PC-9 (cell line): ENCODE results near the gene RBM3. TPM values are rescaled to one million over a fixed set of nuclear protein-coding genes. Genes with fewer than 3 reads are reported as not detected.

Experiments used
- BruUV-seq: library from RNA; stranded (reverse); fragments of 400-500 nt; replicated peaks from 2 replicates; lab custom pipeline; 2021; lab: Mats Ljungman, UMichigan
- CTCF ChIA-PET: fragments of 300-600 bp; sonication (Branson Sonifier 250); formaldehyde crosslinking; loops from one replicate; lab custom pipeline; 2022; ENCODE audit warnings: antibody characterized with exemption; lab: Charles Lee
- POLR2A ChIA-PET: fragments of 300-600 bp; sonication (Branson Sonifier 250); formaldehyde crosslinking; loops from one replicate; lab custom pipeline; 2022; ENCODE audit warnings: antibody characterized with exemption; ENCODE audit not compliant: unreplicated experiment; lab: Charles Lee
- DNase-seq, 2 experiments: peaks; one replicate each; pipeline versions ENCODE4 v3.0.0 to v3.0.0-alpha.2; 2015 to 2022; ENCODE audit warnings: mixed read lengths in 1 of 2
- H2AFZ ChIP-seq: fragments of 200-600 bp; sonication (generic); 2 replicates; pipeline ENCODE4 v1.8.1; 2017; ENCODE audit warnings: antibody characterized with exemption
- H3F3A ChIP-seq: fragments of 200-600 bp; sonication (generic); 2 replicates; pipeline ENCODE4 v1.8.1; 2017; ENCODE audit warnings: antibody characterized with exemption, mild to moderate bottlenecking, low read depth; ENCODE audit not compliant: insufficient read depth
- H3K27ac ChIP-seq: fragments of 200-600 bp; sonication (generic); 2 replicates; pipeline ENCODE4 v1.6.1; 2016; ENCODE audit warnings: mixed run types
- H3K27me3 ChIP-seq: fragments of 200-600 bp; sonication (generic); 2 replicates; pipeline ENCODE4 v1.6.1; 2016; ENCODE audit warnings: low read depth, mixed run types; ENCODE audit not compliant: insufficient read depth
- H3K36me3 ChIP-seq: fragments of 200-600 bp; sonication (generic); 2 replicates; pipeline ENCODE4 v1.6.1; 2016; ENCODE audit warnings: low read depth, mixed run types
- H3K4me1 ChIP-seq: fragments of 200-600 bp; sonication (generic); replicated peaks from 2 replicates; pipeline ENCODE4 v1.6.1; 2016; ENCODE audit warnings: mixed run types; ENCODE audit not compliant: insufficient read depth
- H3K4me2 ChIP-seq: fragments of 200-600 bp; sonication (generic); 2 replicates; pipeline ENCODE4 v1.6.1; 2017; ENCODE audit warnings: mixed run types
- H3K4me3 ChIP-seq: fragments of 200-600 bp; sonication (generic); 2 replicates; pipeline ENCODE4 v1.6.1; 2016; ENCODE audit warnings: mixed run types
- H3K79me2 ChIP-seq: fragments of 200-600 bp; sonication (generic); 2 replicates; pipeline ENCODE4 v1.6.1; 2017; ENCODE audit warnings: low read depth, mixed run types
- H3K9me2 ChIP-seq: fragments of 200-600 bp; sonication (generic); 2 replicates; pipeline ENCODE4 v1.8.1; 2017; ENCODE audit warnings: mild to moderate bottlenecking; ENCODE audit not compliant: insufficient read depth
- H3K9me3 ChIP-seq: fragments of 200-600 bp; sonication (generic); 2 replicates; pipeline ENCODE4 v1.8.1; 2016; ENCODE audit warnings: low read depth; ENCODE audit not compliant: insufficient read depth
- H4K20me1 ChIP-seq: fragments of 200-600 bp; sonication (generic); 2 replicates; pipeline ENCODE4 v1.8.1; 2017; ENCODE audit not compliant: insufficient read depth
- EZH2 ChIP-seq: fragments of 200-600 bp; sonication (generic); IDR thresholded peaks from 2 replicates; pipeline ENCODE4 v1.8.0; 2017; ENCODE audit warnings: antibody characterized with exemption, low read depth
- intact Hi-C: fragments of 100-400 bp; cut with micrococcal nuclease; formaldehyde crosslinking; loops from one replicate; pipeline ENCODE4 v1.10.0; 2022; ENCODE audit not compliant: unreplicated experiment
- total RNA-seq: library from RNA; stranded (reverse); gene quantifications from 2 replicates; pipeline ENCODE4 v1.2.3, GENCODE V29; 2021
- TF ChIP-seq, protein P1 (sequence below): fragments of 200-600 bp; sonication (generic); conservative IDR thresholded peaks from 2 replicates; pipeline ENCODE4 v1.6.1; 2017; ENCODE audit warnings: mixed run types, antibody characterized with exemption, mild to moderate bottlenecking, moderate library complexity

RBM3 gene
- total RNA-seq, 1 experiment from 2014 or later, result 134 TPM

DNA sequence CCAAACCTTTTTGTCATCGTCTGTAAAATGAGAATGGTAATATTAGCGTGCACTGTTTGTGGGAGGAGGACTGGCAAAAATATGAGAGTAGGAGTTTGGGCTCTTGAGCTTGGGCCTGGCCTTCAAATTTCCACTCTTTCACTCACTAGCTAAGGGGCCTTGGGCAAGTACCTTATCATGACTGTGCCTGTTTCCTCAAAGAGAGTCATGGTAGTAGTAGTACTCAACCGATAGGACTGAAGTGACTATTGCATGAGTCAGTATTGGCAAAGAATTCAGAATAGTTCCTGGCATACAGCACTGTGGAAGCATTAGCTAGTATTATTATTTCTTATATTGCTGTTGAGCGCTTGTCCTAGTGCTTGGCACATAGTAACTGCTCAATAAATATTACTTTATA, 16.0 kb upstream of the RBM3 start:
- CTCF ChIA-PET, result no interaction called here
- no peak overlapping the region for H3K4me3 ChIP-seq
- no peak overlapping the region for H3K4me2 ChIP-seq
- no peak overlapping the region for H3K27ac ChIP-seq
- POLR2A ChIA-PET, result no interaction called here
- DNase-seq, result no peak
- H3K9me2 ChIP-seq, result no peaks in the 10 kb centered on the region
- no peaks in the 10 kb centered on the region for H3K4me1 ChIP-seq
- H3K79me2 ChIP-seq, result no peaks in the 10 kb centered on the region
- H3K36me3 ChIP-seq, result no peaks in the 10 kb centered on the region
- TF ChIP-seq, protein P1, sequence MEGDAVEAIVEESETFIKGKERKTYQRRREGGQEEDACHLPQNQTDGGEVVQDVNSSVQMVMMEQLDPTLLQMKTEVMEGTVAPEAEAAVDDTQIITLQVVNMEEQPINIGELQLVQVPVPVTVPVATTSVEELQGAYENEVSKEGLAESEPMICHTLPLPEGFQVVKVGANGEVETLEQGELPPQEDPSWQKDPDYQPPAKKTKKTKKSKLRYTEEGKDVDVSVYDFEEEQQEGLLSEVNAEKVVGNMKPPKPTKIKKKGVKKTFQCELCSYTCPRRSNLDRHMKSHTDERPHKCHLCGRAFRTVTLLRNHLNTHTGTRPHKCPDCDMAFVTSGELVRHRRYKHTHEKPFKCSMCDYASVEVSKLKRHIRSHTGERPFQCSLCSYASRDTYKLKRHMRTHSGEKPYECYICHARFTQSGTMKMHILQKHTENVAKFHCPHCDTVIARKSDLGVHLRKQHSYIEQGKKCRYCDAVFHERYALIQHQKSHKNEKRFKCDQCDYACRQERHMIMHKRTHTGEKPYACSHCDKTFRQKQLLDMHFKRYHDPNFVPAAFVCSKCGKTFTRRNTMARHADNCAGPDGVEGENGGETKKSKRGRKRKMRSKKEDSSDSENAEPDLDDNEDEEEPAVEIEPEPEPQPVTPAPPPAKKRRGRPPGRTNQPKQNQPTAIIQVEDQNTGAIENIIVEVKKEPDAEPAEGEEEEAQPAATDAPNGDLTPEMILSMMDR, result no peak
- BruUV-seq, result no TSS peak
- H3K27me3 ChIP-seq, result no peaks in the 10 kb centered on the region
- no peaks in the 10 kb centered on the region for H3F3A ChIP-seq
- H3K9me3 ChIP-seq, result no peaks in the 10 kb centered on the region
- H4K20me1 ChIP-seq, result no peaks in the 10 kb centered on the region
- intact Hi-C loops, result no loop called here
- no peak overlapping the region for H2AFZ ChIP-seq

DNA sequence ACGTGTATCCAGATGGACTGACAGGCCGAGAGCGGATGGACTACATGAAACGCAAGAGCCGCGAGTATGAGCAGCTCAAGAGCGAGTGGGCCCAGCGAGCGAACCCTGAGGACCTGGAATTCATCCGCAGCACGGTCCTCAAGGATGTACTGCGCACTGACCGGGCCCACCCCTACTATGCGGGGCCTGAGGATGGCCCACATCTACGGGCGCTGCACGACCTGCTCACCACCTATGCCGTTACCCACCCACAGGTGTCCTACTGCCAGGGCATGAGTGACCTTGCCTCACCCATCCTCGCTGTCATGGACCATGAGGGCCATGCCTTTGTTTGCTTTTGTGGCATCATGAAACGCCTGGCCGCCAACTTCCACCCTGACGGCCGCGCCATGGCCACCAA, 14.6 kb upstream of the RBM3 start:
- Histone ChIP-seq H4K20me1 (no peaks in the 10 kb centered on the region), H3K4me1 (no peaks in the 10 kb centered on the region), H3K4me3 (no peak overlapping the region), H3K4me2 (no peak overlapping the region), H3K79me2 (no peaks in the 10 kb centered on the region), H3F3A (no peaks in the 10 kb centered on the region), H3K9me3 (no peaks in the 10 kb centered on the region), H2AFZ (no peak overlapping the region), H3K9me2 (no peaks in the 10 kb centered on the region), H3K36me3 (no peaks in the 10 kb centered on the region), H3K27me3 (no peaks in the 10 kb centered on the region), H3K27ac (no peak overlapping the region)
- TF ChIP-seq, protein P1, result no peak
- no peak for TF ChIP-seq EZH2
- intact Hi-C loops, result no loop called here
- CTCF ChIA-PET, result interaction anchor here (0.5 kb wide), 1 partner anchor 455 kb away, joined by 6 read pairs; no protein-coding TSS in a partner anchor
- DNase-seq, result no peak
- BruUV-seq, result no TSS peak
- POLR2A ChIA-PET, result no interaction called here

DNA sequence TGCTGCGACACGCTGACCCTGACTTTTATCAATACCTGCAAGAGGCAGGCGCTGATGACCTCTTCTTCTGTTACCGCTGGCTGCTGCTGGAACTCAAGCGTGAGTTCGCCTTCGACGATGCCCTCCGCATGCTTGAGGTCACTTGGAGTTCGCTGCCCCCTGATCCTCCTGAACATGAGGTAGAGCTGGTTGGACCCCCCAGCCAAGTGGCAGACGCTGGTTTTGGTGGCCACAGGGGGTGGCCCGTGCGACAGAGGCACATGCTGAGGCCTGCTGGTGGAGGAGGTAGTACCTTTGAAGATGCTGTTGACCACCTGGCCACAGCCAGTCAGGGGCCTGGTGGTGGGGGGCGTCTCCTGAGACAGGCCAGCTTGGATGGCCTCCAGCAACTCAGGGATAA, 14.2 kb upstream of the RBM3 start:
- TF ChIP-seq EZH2, result no peak
- TF ChIP-seq, protein P1, result no peak

More for the DNA sequence above, 14.2 kb upstream of the RBM3 start:
- no TSS peak for BruUV-seq
- no peaks in the 10 kb centered on the region for H3K4me1 ChIP-seq
- H3K79me2 ChIP-seq, result no peaks in the 10 kb centered on the region
- H3K4me3 ChIP-seq, result no peak overlapping the region
- H3K27me3 ChIP-seq, result no peaks in the 10 kb centered on the region
- H3K9me3 ChIP-seq, result no peaks in the 10 kb centered on the region
- no peak overlapping the region for H2AFZ ChIP-seq
- no peaks in the 10 kb centered on the region for H3F3A ChIP-seq
- H3K4me2 ChIP-seq, result no peak overlapping the region
- H3K9me2 ChIP-seq, result no peaks in the 10 kb centered on the region
- no peak overlapping the region for H3K27ac ChIP-seq
- CTCF ChIA-PET, result no interaction called here
- H3K36me3 ChIP-seq, result no peaks in the 10 kb centered on the region
- no peaks in the 10 kb centered on the region for H4K20me1 ChIP-seq
- intact Hi-C loops, result no loop called here
- POLR2A ChIA-PET, result no interaction called here
- DNase-seq, result no peak
